Ovary (tissue), 3 donors: Measurements from ENCODE around the gene DNAJA4.

Experiments used
- POLR2A ChIP-seq: fragments of 450-650 bp; IDR thresholded peaks from one replicate; pipeline ENCODE4 v1.6.1; 2017; ENCODE audit warnings: antibody characterized with exemption, mild to moderate bottlenecking, moderate library complexity
- TF ChIP-seq, protein P1 (sequence below), 3 donors: fragments of 450-650 bp in 2 of 3; fragments of 200-600 bp in 1 of 3; IDR thresholded peaks; one replicate each; pipeline versions ENCODE4 v1.5.1 to v1.8.0; 2016 to 2022; ENCODE audit warnings: antibody characterized with exemption in 3 of 3, mild to moderate bottlenecking in 1 of 3
- donor health status: DM: no; HTN: no; CAD: no.

DNA sequence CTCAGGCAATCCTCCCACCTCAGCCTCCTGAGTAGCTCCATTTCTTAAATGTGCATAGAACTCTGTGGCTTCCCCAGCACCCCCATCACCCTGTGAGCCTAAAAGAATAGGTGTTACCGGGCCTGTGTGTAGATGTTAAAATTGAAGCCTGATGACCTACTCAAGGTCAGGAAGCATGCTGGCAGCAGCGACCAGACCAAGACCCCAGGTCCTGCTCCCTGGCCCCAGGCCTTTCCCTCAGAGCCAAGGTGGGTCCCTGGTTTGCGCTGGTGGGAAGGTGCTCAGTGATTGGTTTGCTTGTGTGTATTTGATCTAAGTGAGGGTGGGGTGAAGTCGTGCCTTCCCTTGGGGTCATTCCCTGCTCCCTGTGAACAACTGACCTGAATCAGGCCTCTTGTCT lies 57.4 kb downstream of the DNAJA4 start:
- TF ChIP-seq, protein P1, sequence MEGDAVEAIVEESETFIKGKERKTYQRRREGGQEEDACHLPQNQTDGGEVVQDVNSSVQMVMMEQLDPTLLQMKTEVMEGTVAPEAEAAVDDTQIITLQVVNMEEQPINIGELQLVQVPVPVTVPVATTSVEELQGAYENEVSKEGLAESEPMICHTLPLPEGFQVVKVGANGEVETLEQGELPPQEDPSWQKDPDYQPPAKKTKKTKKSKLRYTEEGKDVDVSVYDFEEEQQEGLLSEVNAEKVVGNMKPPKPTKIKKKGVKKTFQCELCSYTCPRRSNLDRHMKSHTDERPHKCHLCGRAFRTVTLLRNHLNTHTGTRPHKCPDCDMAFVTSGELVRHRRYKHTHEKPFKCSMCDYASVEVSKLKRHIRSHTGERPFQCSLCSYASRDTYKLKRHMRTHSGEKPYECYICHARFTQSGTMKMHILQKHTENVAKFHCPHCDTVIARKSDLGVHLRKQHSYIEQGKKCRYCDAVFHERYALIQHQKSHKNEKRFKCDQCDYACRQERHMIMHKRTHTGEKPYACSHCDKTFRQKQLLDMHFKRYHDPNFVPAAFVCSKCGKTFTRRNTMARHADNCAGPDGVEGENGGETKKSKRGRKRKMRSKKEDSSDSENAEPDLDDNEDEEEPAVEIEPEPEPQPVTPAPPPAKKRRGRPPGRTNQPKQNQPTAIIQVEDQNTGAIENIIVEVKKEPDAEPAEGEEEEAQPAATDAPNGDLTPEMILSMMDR (IDR thresholded peaks at IDR 0.05) = no peak
- no peak for TF ChIP-seq POLR2A
